ENCODE data around the gene OIT3. TPM values are rescaled to one million over a fixed set of nuclear protein-coding genes. Genes with fewer than 3 reads are reported as not detected.

Gene OIT3
- total and polyA plus RNA-seq, 2 of the 4 experiments (the other 2 are of a cell fraction), result not detected

DNA sequence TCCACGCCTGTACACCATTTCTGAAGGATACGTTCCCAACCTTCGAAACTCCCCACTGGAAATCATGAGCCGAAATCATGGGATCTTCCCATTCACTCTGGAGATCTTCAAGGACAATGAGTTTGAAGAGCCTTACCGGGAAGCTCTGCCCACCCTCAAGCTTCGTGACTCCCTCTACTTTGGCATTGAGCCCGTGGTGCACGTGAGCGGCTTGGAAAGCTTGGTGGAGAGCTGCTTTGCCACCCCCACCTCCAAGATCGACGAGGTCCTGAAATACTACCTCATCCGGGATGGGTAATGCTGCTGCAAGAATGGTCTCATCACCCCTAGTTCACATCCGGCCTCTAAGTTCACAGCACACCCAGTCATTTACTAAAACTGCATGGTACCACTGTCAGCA is 30.8 kb downstream of the OIT3 start:
- H2BK5ac ChIP-seq (ENCODE audit: low read depth, low read length, poor library complexity, severe bottlenecking), result no peak overlapping the region
- no peak overlapping the region for H3K4me3 ChIP-seq (ENCODE audit: insufficient read depth, low read depth, low read length)
- H3K4me2 ChIP-seq (ENCODE audit: low read depth, low read length), result no peak overlapping the region
- in situ Hi-C loops (cut with MboI; ENCODE audit: low sequenced_read_pairs), result no loop called here
- dilution Hi-C loops (cut with HindIII; ENCODE audit: low sequenced_read_pairs, unreplicated experiment), result no loop called here
- peaks cover 5% of the 10 kb centered on the region; the same call in 1 of the 2 replicates for H3K9me3 ChIP-seq (ENCODE audit: control insufficient read depth, insufficient read depth, low read length)
- no peaks in the 10 kb centered on the region for H4K20me1 ChIP-seq (ENCODE audit: insufficient read depth, low read length)
- no peak overlapping the region for H2BK15ac ChIP-seq (ENCODE audit: low read depth, low read length)
- no peaks in the 10 kb centered on the region for H3K79me1 ChIP-seq (ENCODE audit: low read depth in 1 of 2, low read length in 2 of 2)
- DNase-seq, result no peak
- no peak overlapping the region for H2BK20ac ChIP-seq (ENCODE audit: low read depth, low read length)
- ChIA-PET CTCF (no interaction called here), POLR2A (ENCODE audit: unreplicated experiment) (no interaction called here)
- 96% methylated on average over 4 of the region's 13 CpGs; no CpG with 5 or more reads in 1 of the 2 experiments for WGBS, 2 experiments (ENCODE audit: extremely low coverage in 2 of 2, insufficient read length in 1 of 2)
- H4K5ac ChIP-seq (ENCODE audit: low read depth, low read length), result no peak overlapping the region
- H3K56ac ChIP-seq (ENCODE audit: extremely low read depth, insufficient read depth, low read length), result no peak overlapping the region
- no peak overlapping the region for H4K8ac ChIP-seq (ENCODE audit: low read depth in 2 of 2, low read length in 2 of 2)
- H3K4ac ChIP-seq (ENCODE audit: low read depth, low read length), result no peak overlapping the region
- H3K9me1 ChIP-seq (ENCODE audit: insufficient read depth, low read length), result no peaks in the 10 kb centered on the region
- ATAC-seq (ENCODE audit: low read depth), result no peak
- intact Hi-C loops (cut with micrococcal nuclease), result no loop called here
- no peaks in the 10 kb centered on the region for H3K36me3 ChIP-seq (ENCODE audit: control insufficient read depth, insufficient read depth, low read length)
- H3K9ac ChIP-seq (ENCODE audit: low read depth, low read length), result no peak overlapping the region
- no peak overlapping the region for H4K91ac ChIP-seq (ENCODE audit: insufficient read depth, low read depth, low read length)
- no peak overlapping the region for H2BK120ac ChIP-seq (ENCODE audit: low read depth, low read length)
- H3K27me3 ChIP-seq (ENCODE audit: control insufficient read depth, insufficient read depth, low read length), result peaks cover 12% of the 10 kb centered on the region
- no peak overlapping the region for H3K23ac ChIP-seq (ENCODE audit: low read depth, low read length)
- no peak overlapping the region for H2AK5ac ChIP-seq (ENCODE audit: low read depth, low read length)
- H3K27ac ChIP-seq (ENCODE audit: insufficient read depth, low read length), result no peak overlapping the region
- no peak overlapping the region for H2AK9ac ChIP-seq (replicated peaks; ENCODE audit: low read depth, low read length, poor library complexity)
- no peak overlapping the region for H3K18ac ChIP-seq (ENCODE audit: low read depth, low read length)
- TF ChIP-seq RCOR1 (IDR thresholded peaks at IDR 0.05; ENCODE audit: insufficient replicate concordance, low read length), result no peak
- TF ChIP-seq CEBPB (IDR thresholded peaks at IDR 0.05; ENCODE audit: low read depth, low read length), result no peak
- TF ChIP-seq MAZ (IDR thresholded peaks at IDR 0.05; ENCODE audit: borderline replicate concordance, low read depth, low read length), result no peak
- TF ChIP-seq BHLHE40 (IDR thresholded peaks at IDR 0.05; ENCODE audit: low read depth, low read length), result no peak
- TF ChIP-seq, protein P1, sequence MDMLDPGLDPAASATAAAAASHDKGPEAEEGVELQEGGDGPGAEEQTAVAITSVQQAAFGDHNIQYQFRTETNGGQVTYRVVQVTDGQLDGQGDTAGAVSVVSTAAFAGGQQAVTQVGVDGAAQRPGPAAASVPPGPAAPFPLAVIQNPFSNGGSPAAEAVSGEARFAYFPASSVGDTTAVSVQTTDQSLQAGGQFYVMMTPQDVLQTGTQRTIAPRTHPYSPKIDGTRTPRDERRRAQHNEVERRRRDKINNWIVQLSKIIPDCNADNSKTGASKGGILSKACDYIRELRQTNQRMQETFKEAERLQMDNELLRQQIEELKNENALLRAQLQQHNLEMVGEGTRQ (IDR thresholded peaks at IDR 0.05; ENCODE audit: low read depth, low read length), result no peak
- TF ChIP-seq MXI1 (IDR thresholded peaks at IDR 0.05; ENCODE audit: borderline replicate concordance, low read depth, low read length), result no peak
- H3K14ac ChIP-seq (replicated peaks; ENCODE audit: low read depth, low read length), result no peak overlapping the region
- no peaks in the 10 kb centered on the region for H3K4me1 ChIP-seq (ENCODE audit: control insufficient read depth, insufficient read depth, low read length)
- H2AFZ ChIP-seq (replicated peaks; ENCODE audit: low read length, poor library complexity), result no peak overlapping the region
- BruUV-seq (replicated peaks), result no TSS peak
